Cardiac fibroblast (primary cell): ENCODE measurements around the gene CLEC16A.

Experiments
- DNase-seq, 2 donors: peaks; one replicate each; pipeline versions ENCODE4 v3.0.0 to v3.0.0-alpha.2; 2010; ENCODE audit warnings: low read depth in 2 of 2
- H3K4me3 ChIP-seq, 2 donors: replicated peaks in 1 of 2; 1 replicate in 1 of 2; 2 replicates in 1 of 2; pipeline ENCODE4 v1.5.1; 2011; ENCODE audit warnings: low read depth in 2 of 2, low read length in 2 of 2, mild to moderate bottlenecking in 2 of 2, moderate library complexity in 1 of 2
- TF ChIP-seq, protein P1 (sequence below): IDR thresholded peaks from one replicate; pipeline ENCODE4 v1.5.1; 2011; ENCODE audit warnings: low read depth, mild to moderate bottlenecking, low read length, inconsistent platforms

Gene CLEC16A

GRCh38 chr16:10990378-10990777, 46.0 kb downstream of the CLEC16A start:
- H3K4me3 ChIP-seq: no peak overlapping the region
- DNase-seq: no peak
- TF ChIP-seq, protein P1, sequence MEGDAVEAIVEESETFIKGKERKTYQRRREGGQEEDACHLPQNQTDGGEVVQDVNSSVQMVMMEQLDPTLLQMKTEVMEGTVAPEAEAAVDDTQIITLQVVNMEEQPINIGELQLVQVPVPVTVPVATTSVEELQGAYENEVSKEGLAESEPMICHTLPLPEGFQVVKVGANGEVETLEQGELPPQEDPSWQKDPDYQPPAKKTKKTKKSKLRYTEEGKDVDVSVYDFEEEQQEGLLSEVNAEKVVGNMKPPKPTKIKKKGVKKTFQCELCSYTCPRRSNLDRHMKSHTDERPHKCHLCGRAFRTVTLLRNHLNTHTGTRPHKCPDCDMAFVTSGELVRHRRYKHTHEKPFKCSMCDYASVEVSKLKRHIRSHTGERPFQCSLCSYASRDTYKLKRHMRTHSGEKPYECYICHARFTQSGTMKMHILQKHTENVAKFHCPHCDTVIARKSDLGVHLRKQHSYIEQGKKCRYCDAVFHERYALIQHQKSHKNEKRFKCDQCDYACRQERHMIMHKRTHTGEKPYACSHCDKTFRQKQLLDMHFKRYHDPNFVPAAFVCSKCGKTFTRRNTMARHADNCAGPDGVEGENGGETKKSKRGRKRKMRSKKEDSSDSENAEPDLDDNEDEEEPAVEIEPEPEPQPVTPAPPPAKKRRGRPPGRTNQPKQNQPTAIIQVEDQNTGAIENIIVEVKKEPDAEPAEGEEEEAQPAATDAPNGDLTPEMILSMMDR: no peak

DNA sequence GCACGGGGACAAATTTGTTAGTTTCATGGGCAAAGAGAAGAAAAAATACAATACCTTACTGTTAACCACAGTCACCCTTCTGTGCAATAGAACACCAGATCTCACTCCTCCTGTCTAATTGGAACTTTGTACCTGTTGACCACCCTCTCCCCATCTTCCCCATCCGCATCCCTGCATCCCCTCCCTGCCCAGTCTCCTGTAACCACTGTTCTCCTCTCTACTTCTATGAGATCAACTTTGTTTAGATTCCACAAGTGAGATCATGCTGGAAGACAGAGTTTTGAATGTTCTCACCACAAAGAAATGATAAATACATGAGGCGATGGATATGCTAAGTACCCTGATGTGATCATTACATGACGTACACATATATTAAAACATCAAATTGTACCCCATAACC, 47.7 kb downstream of the CLEC16A start:
- TF ChIP-seq, protein P1: no peak
- DNase-seq: peak in 1 of 2 donors; percentile 75
- no peak overlapping the region for H3K4me3 ChIP-seq

DNA sequence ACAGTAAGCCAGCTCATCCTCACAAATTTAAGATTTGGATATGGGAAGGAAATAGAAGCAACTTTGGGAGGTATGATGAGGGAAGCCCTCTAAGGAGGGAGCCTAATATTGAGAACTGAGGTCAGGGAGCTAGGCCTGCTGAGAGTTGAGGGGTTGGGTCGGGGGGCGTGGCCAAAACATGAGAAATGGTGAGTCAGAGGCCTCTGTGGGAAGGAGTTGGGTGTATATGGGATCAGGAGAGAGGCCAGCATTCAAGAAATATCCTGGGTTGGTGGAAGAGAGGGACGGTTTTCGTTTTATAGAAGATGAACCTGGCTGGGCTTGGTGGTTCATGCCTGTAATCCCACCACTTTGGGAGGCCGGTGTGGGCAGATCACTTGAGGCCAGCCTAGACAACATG, 48.4 kb downstream of the CLEC16A start:
- no peak overlapping the region for H3K4me3 ChIP-seq
- TF ChIP-seq, protein P1: no peak
- DNase-seq: peak; percentile 68 to 85

DNA sequence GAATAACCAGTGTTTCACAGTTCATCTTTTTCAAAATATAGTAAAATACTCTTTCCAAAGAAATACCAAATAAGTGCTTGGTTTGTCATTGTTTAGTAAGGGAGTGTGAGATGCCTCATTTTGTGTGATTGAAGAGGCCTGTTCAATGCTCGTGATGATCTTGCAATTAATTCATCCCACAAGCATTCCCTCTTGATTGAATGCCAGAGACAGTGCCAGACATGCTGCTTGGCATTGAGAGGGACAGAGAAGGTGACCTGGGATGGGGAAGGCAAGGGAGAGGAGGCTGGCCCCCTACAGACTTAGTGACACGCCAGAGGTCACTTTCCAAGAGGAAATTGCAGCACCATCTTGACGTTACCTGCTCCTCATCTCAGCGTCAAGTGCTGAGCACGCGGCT, 49.3 kb downstream of the CLEC16A start:
- no peak for DNase-seq
- H3K4me3 ChIP-seq: no peak overlapping the region
- TF ChIP-seq, protein P1: no peak

GRCh38 chr16:10994571-10994970, 50.2 kb downstream of the CLEC16A start:
- TF ChIP-seq, protein P1: no peak
- H3K4me3 ChIP-seq: no peak overlapping the region
- DNase-seq: no peak

- DNase-seq: no peak
- H3K4me3 ChIP-seq: no peak overlapping the region
- TF ChIP-seq, protein P1: no peak
These were observed 51.2 kb downstream of the CLEC16A start for GRCh38 chr16:10995565-10995964.

- H3K4me3 ChIP-seq: no peak overlapping the region
- TF ChIP-seq, protein P1: no peak
- no peak for DNase-seq
These were observed 53.1 kb downstream of the CLEC16A start for GRCh38 chr16:10997485-10997884.
